ENCODE data around the gene MAP1S. TPM values are rescaled to one million over a fixed set of nuclear protein-coding genes. Genes with fewer than 3 reads are reported as not detected.

The MAP1S gene
- 111 TPM for total RNA-seq

- H3K9me3 ChIP-seq, result no peaks in the 10 kb centered on the region
- H3K27me3 ChIP-seq, result no peaks in the 10 kb centered on the region
- peak in 1 of 2 donors; percentile 72 for DNase-seq (ENCODE audit: low spot score in 2 of 2)
- intact Hi-C loops (cut with DNase I), result loop anchor here (5.0 to 10.0 kb wide), 2 partner anchors 62 to 136 kb away; partner anchors contain the start of gene RPL18A
- H3K4me1 ChIP-seq, result peaks cover 12 to 38% of the 10 kb centered on the region in 2 donors
- peak within 1 kb of the TSS; percentile 86 to 99 for H3K4me3 ChIP-seq
- TF ChIP-seq CTCF (IDR thresholded peaks at IDR 0.05), result no peak
- peak within 1 kb of the TSS; percentile 50 to 81 for H3K27ac ChIP-seq
- peaks cover 7 to 15% of the 10 kb centered on the region in 2 donors for H3K36me3 ChIP-seq
These were observed at the start of gene MAP1S for GRCh38 chr19:17718947-17719711. Gene MAP1S (plus strand): TSS chr19:17719480. CDS start chr19:17719503, 23 bp downstream.

- no peak overlapping the region for H3K27ac ChIP-seq
- H3K4me1 ChIP-seq, result no peaks in the 10 kb centered on the region
- DNase-seq (ENCODE audit: low spot score in 2 of 2), result no peak
- intact Hi-C loops (cut with DNase I), result loop anchor here (5.0 kb wide), 1 partner anchor 65 kb away; no protein-coding TSS in a partner anchor
- H3K4me3 ChIP-seq, result no peak overlapping the region
- H3K27me3 ChIP-seq, result no peaks in the 10 kb centered on the region
- no peaks in the 10 kb centered on the region for H3K9me3 ChIP-seq
- H3K36me3 ChIP-seq, result no peaks in the 10 kb centered on the region
- TF ChIP-seq CTCF (IDR thresholded peaks at IDR 0.05), result no peak
These were observed 47.4 kb upstream of the MAP1S start for GRCh38 chr19:17671906-17672305.

- intact Hi-C loops (cut with DNase I), result loop anchor here (5.0 kb wide), 1 partner anchor 67 kb away; no protein-coding TSS in a partner anchor
- Histone ChIP-seq H3K9me3 (no peaks in the 10 kb centered on the region), H3K36me3 (no peaks in the 10 kb centered on the region), H3K4me1 (no peaks in the 10 kb centered on the region), H3K27ac (peak overlapping the region; percentile 49 to 60), H3K27me3 (no peaks in the 10 kb centered on the region), H3K4me3 (no peak overlapping the region)
- no peak for TF ChIP-seq CTCF (IDR thresholded peaks at IDR 0.05)
- DNase-seq (ENCODE audit: low spot score in 2 of 2), result no peak
These were observed 45.1 kb upstream of the MAP1S start for GRCh38 chr19:17673937-17674799.

- H3K4me3 ChIP-seq, result no peak overlapping the region
- H3K27me3 ChIP-seq, result no peaks in the 10 kb centered on the region
- intact Hi-C loops (cut with DNase I), result no loop called here
- H3K27ac ChIP-seq, result no peak overlapping the region
- H3K4me1 ChIP-seq, result peaks cover 4 to 9% of the 10 kb centered on the region in 2 donors
- no peak for DNase-seq (ENCODE audit: low spot score in 2 of 2)
- no peak for TF ChIP-seq CTCF (IDR thresholded peaks at IDR 0.05)
- no peaks in the 10 kb centered on the region for H3K9me3 ChIP-seq
- no peaks in the 10 kb centered on the region for H3K36me3 ChIP-seq
These were observed 43.0 kb upstream of the MAP1S start for GRCh38 chr19:17676295-17676694.

- H3K9me3 ChIP-seq, result no peaks in the 10 kb centered on the region
- H3K4me3 ChIP-seq, result no peak overlapping the region
- no peak overlapping the region for H3K27ac ChIP-seq
- no peaks in the 10 kb centered on the region for H3K27me3 ChIP-seq
- H3K36me3 ChIP-seq, result no peaks in the 10 kb centered on the region
- TF ChIP-seq CTCF (IDR thresholded peaks at IDR 0.05), result no peak
- peaks cover 4 to 9% of the 10 kb centered on the region in 2 donors for H3K4me1 ChIP-seq
- DNase-seq (ENCODE audit: low spot score in 2 of 2), result no peak
- intact Hi-C loops (cut with DNase I), result no loop called here
These were observed 42.3 kb upstream of the MAP1S start for GRCh38 chr19:17677002-17677401.

Data from ascending aorta (tissue), 2 donors.